CD14-positive monocyte (primary cell): ENCODE measurements around the gene GPER1. TPM values are rescaled to one million over a fixed set of nuclear protein-coding genes. Genes with fewer than 3 reads are reported as not detected.
A peak's percentile ranks its signal among the peaks of the same experiment; 100 is the strongest.

Experiments used
- DNase-seq, 3 donors: peaks; one replicate each; pipeline ENCODE4 v3.0.0-alpha.2; 2011 to 2022
- H2AFZ ChIP-seq: 2 replicates; pipeline ENCODE4 v1.6.0; 2012; ENCODE audit warnings: mild to moderate bottlenecking, low read depth, low read length, inconsistent platforms; ENCODE audit not compliant: insufficient read depth, poor library complexity, severe bottlenecking
- H3K27ac ChIP-seq, 2 donors: 1 replicate in 1 of 2; 2 replicates in 1 of 2; pipeline ENCODE4 v1.5.1; 2012 to 2013; ENCODE audit warnings: low read length in 2 of 2, control low read depth in 1 of 2, inconsistent platforms in 1 of 2, low read depth in 1 of 2, mild to moderate bottlenecking in 1 of 2
- H3K27me3 ChIP-seq, 2 donors: one replicate each; pipeline versions ENCODE4 v1.6.0 to v1.6.1; 2011 to 2013; ENCODE audit warnings: low read length in 2 of 2; ENCODE audit not compliant: control insufficient read depth in 2 of 2, insufficient read depth in 2 of 2
- H3K36me3 ChIP-seq, 2 donors: replicated peaks in 1 of 2; 1 replicate in 1 of 2; 2 replicates in 1 of 2; pipeline versions ENCODE4 v1.5.1 to v1.6.1; 2012 to 2013; ENCODE audit warnings: low read length in 2 of 2, control low read depth in 1 of 2, inconsistent platforms in 1 of 2, mild to moderate bottlenecking in 1 of 2; ENCODE audit not compliant: insufficient read depth in 2 of 2, control insufficient read depth in 1 of 2
- H3K4me1 ChIP-seq, 2 donors: 1 replicate in 1 of 2; 2 replicates in 1 of 2; pipeline versions ENCODE4 v1.5.1 to v1.6.1; 2012 to 2013; ENCODE audit warnings: low read length in 2 of 2, control low read depth in 1 of 2, inconsistent platforms in 1 of 2, mild to moderate bottlenecking in 1 of 2, moderate library complexity in 1 of 2; ENCODE audit not compliant: insufficient read depth in 2 of 2, control insufficient read depth in 1 of 2
- H3K4me2 ChIP-seq: replicated peaks from 2 replicates; pipeline ENCODE3; 2012; ENCODE audit warnings: low read length, moderate library complexity, mild to moderate bottlenecking; ENCODE audit not compliant: poor library complexity, severe bottlenecking; ENCODE audit errors: extremely low read depth
- H3K4me3 ChIP-seq, 3 experiments: fragments of 200-600 bp in 1 of 3; sonication (generic) in 1 of 3; replicated peaks in 1 of 3; 1 replicate in 2 of 3; 2 replicates in 1 of 3; pipeline ENCODE4 v1.5.1; 2011 to 2013; ENCODE audit warnings: low read length in 3 of 3, mild to moderate bottlenecking in 3 of 3, control low read depth in 2 of 3, low read depth in 2 of 3, inconsistent platforms in 1 of 3, moderate library complexity in 1 of 3
- H3K79me2 ChIP-seq: 2 replicates; pipeline ENCODE4 v1.6.0; 2012; ENCODE audit warnings: mild to moderate bottlenecking, control low read depth, inconsistent platforms, low read length, moderate library complexity; ENCODE audit not compliant: insufficient read depth
- H3K9ac ChIP-seq: 2 replicates; pipeline ENCODE4 v1.6.0; 2017; ENCODE audit warnings: low read length, mild to moderate bottlenecking; ENCODE audit not compliant: insufficient read depth, poor library complexity, severe bottlenecking
- H3K9me3 ChIP-seq, 2 donors: replicated peaks in 1 of 2; 1 replicate in 1 of 2; 2 replicates in 1 of 2; pipeline versions ENCODE4 v1.5.1 to v1.6.1; 2012 to 2013; ENCODE audit warnings: low read length in 2 of 2, control low read depth in 1 of 2; ENCODE audit not compliant: control insufficient read depth in 1 of 2, insufficient read depth in 1 of 2
- H4K20me1 ChIP-seq: 2 replicates; pipeline ENCODE4 v1.6.0; 2012; ENCODE audit warnings: mild to moderate bottlenecking, low read length, control low read depth, moderate library complexity; ENCODE audit not compliant: insufficient read depth
- H3K27ac Mint-ChIP-seq, 7 donors: one replicate each; pipeline ENCODE4 v1.8.0; 2020; ENCODE audit warnings: mild to moderate bottlenecking in 7 of 7, mixed read lengths in 7 of 7, moderate library complexity in 6 of 7, inconsistent platforms in 2 of 7
- H3K27me3 Mint-ChIP-seq, 3 donors: one replicate each; pipeline ENCODE4 v1.8.0; 2021 to 2022; ENCODE audit warnings: low read depth in 3 of 3, mild to moderate bottlenecking in 3 of 3, mixed read lengths in 3 of 3, moderate library complexity in 3 of 3, inconsistent platforms in 1 of 3
- H3K36me3 Mint-ChIP-seq, 2 donors: one replicate each; pipeline ENCODE4 v1.8.0; 2020; ENCODE audit warnings: mixed read lengths in 2 of 2, inconsistent platforms in 1 of 2, mild to moderate bottlenecking in 1 of 2
- H3K4me1 Mint-ChIP-seq: one replicate; pipeline ENCODE4 v1.8.0; 2020; ENCODE audit warnings: mild to moderate bottlenecking, mixed read lengths
- H3K4me3 Mint-ChIP-seq, 2 donors: one replicate each; pipeline ENCODE4 v1.8.0; 2020; ENCODE audit warnings: mild to moderate bottlenecking in 2 of 2, mixed read lengths in 2 of 2, moderate library complexity in 1 of 2
- H3K9me3 Mint-ChIP-seq, 7 donors: one replicate each; pipeline ENCODE4 v1.8.0; 2020 to 2022; ENCODE audit warnings: mixed read lengths in 7 of 7, mild to moderate bottlenecking in 6 of 7, moderate library complexity in 6 of 7, inconsistent platforms in 2 of 7
- WGBS: methylation state at CpG from one replicate; pipeline ENCODE4 v1.1.5; 2013; ENCODE audit warnings: missing lambda C conversion rate; ENCODE audit not compliant: insufficient coverage; 5-methylcytosine and 5-hydroxymethylcytosine counted together
- intact Hi-C, 2 donors: fragments of 100-400 bp; cut with micrococcal nuclease; formaldehyde crosslinking; loops; one replicate each; pipeline versions ENCODE4 v1.15.0 to v1.15.1; 2023
- polyA plus RNA-seq, 3 donors: library from polyadenylated mRNA; depleted of rRNA in 1 of 3; unstranded in 2 of 3; stranded (reverse) in 1 of 3; fragments of 300-500 nt in 2 of 3; fragments of >200 nt in 1 of 3; fragmentation: Illumina TruSeq in 2 of 3; gene quantifications; 1 replicate in 2 of 3; 2 replicates in 1 of 3; pipeline ENCODE4 v1.2.3, GENCODE V29; 2012 to 2021
- TF ChIP-seq, protein P1 (sequence below): fragments of 200-600 bp; IDR thresholded peaks from one replicate; pipeline ENCODE4 v1.8.0; 2022; ENCODE audit warnings: antibody characterized with exemption, mild to moderate bottlenecking

The GPER1 gene
- polyA plus RNA-seq, 3 donors, result 0.35 to 10.0 (median 4.1) TPM

DNA sequence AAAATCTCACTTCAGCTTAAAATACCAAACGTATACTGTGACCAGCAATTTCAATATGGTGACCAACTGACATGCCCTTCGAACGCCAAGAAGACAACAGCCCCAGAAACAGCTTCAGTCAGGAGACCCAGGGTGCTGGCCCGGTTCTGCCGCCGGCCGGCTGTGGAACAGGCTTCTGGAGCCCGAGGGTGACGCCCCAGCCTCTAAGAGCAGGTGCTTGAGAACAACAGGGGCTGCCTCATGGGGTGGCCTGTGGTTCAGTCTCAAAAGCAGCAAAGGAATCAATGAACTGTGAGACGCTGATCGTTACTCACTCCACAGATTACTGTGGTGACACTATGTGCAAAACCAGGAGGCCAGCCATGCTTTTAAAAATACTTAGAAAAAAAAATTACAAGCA lies 17.3 kb downstream of the GPER1 start:
- Histone ChIP-seq H3K4me2 (no peak overlapping the region), H4K20me1 (no peaks in the 10 kb centered on the region), H3K4me3 (no peak overlapping the region), H3K4me1 (peaks cover 9 to 15% of the 10 kb centered on the region in 2 donors), H3K9ac (no peak overlapping the region), H3K27me3 (no peaks in the 10 kb centered on the region), H2AFZ (no peak overlapping the region), H3K27ac (no peak overlapping the region), H3K79me2 (no peaks in the 10 kb centered on the region), H3K9me3 (no peaks in the 10 kb centered on the region), H3K36me3 (no peaks in the 10 kb centered on the region)
- Mint-ChIP-seq H3K27me3 (peaks cover 0 to 5% (median 4%) of the 10 kb centered on the region in 3 donors), H3K4me1 (peaks cover 7% of the 10 kb centered on the region), H3K27ac (no peak overlapping the region), H3K36me3 (no peaks in the 10 kb centered on the region), H3K9me3 (peaks cover 0 to 1% (median 0%) of the 10 kb centered on the region in 7 donors), H3K4me3 (no peak overlapping the region)
- intact Hi-C loops, result no loop called here
- WGBS, result 99% methylated on average over 9 of the region's 11 CpGs
- TF ChIP-seq, protein P1, sequence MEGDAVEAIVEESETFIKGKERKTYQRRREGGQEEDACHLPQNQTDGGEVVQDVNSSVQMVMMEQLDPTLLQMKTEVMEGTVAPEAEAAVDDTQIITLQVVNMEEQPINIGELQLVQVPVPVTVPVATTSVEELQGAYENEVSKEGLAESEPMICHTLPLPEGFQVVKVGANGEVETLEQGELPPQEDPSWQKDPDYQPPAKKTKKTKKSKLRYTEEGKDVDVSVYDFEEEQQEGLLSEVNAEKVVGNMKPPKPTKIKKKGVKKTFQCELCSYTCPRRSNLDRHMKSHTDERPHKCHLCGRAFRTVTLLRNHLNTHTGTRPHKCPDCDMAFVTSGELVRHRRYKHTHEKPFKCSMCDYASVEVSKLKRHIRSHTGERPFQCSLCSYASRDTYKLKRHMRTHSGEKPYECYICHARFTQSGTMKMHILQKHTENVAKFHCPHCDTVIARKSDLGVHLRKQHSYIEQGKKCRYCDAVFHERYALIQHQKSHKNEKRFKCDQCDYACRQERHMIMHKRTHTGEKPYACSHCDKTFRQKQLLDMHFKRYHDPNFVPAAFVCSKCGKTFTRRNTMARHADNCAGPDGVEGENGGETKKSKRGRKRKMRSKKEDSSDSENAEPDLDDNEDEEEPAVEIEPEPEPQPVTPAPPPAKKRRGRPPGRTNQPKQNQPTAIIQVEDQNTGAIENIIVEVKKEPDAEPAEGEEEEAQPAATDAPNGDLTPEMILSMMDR, result no peak
- DNase-seq, result no peak

DNA sequence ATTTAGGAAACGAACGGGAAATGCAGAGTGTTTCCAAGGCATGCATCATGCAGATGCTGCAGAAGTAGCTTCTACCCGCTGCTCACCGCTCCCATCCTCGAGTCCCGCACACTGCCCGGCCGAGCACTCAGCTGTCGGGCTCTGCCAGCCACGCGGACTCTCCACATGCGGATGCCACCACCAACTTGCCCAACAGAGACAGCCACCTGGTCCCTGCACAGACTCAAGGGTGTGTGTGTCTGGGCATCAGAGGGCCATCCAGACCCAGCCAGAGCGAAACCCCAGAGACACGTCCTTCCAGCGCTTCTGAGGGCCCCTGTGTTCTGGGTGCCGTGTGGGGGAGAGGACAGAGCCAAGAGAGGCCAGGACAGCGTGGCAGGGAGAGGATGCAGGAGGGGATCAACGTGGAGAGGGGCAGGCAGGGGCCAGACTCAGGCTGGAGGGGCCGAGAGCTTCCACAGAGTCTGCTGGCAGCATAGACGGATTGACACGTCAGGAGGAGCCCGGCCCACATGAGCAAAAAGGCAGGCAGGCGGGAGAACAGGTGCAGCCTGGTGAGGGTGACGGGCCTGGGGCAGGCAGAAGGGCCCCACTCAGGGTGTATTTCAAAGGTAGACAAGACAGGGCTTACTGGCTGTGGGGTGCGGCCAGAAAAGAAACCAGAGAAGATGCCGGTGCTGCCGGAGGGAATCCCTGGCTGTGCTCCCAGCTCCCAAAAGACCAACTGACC lies 18.3 kb downstream of the GPER1 start:
- Histone ChIP-seq H2AFZ (no peak overlapping the region), H4K20me1 (no peaks in the 10 kb centered on the region), H3K9me3 (no peaks in the 10 kb centered on the region), H3K4me3 (no peak overlapping the region), H3K4me1 (peaks cover 9 to 15% of the 10 kb centered on the region in 2 donors), H3K4me2 (no peak overlapping the region), H3K79me2 (no peaks in the 10 kb centered on the region), H3K36me3 (no peaks in the 10 kb centered on the region), H3K27ac (no peak overlapping the region), H3K9ac (no peak overlapping the region), H3K27me3 (no peaks in the 10 kb centered on the region)
- TF ChIP-seq, protein P1, result no peak
- Mint-ChIP-seq H3K27ac (peak overlapping the region in 1 of 7 donors; percentile 43), H3K4me3 (no peak overlapping the region), H3K27me3 (peaks cover 0 to 4% (median 4%) of the 10 kb centered on the region in 3 donors), H3K9me3 (peaks cover 0 to 1% (median 0%) of the 10 kb centered on the region in 7 donors), H3K4me1 (peaks cover 7% of the 10 kb centered on the region), H3K36me3 (no peaks in the 10 kb centered on the region)
- no peak for DNase-seq
- 93% methylated on average over 27 of the region's 27 CpGs for WGBS
- intact Hi-C loops, result no loop called here
